ENCODE data around the gene SHOC1.
"Not testable (repeated sequence)": the region's sequence is repeated elsewhere in the genome, so short reads cannot be mapped to it uniquely, and the experiment has no call there.

SHOC1 gene

DNA sequence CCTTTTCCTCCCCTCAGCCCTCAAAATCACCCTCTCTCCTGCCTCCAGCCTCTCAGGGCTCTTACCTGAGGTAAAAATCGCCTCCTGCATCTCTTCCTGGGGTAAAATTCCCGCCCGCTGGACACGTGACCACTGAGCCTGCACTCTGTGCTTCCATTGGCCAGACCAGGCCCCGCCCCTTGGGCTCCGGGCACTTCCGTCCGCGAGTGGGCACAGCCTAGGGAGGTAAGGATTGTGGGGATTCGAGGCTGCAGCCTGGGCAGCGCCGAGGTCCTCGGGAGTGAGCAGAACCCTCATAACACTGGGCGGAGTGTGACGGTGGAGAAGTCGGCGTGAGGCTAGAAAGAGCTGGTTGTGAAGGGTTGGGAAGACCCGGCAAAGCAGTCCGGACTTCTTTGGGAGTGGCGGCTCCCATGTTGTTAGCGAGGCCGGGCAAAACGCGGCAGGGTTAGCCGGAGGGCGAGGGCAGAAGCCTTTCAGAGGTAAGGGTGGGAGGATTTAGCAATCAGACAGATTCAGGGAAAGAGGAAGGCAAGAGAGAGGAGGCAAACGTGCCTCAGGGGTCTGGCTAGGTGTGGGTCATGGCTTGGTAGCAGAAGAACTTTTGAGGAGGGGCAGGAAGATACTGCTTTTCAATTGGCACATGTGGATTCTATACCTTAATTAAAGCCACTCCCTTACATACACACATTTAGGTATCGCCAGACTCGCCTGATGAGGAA, at the start of gene SHOC1:
TSS of gene SHOC1 (minus strand) at position 103 of the 722 bp plus-strand sequence. CDS start 3,519 bp downstream, outside the sequence.
- no peak for DNase-seq (ENCODE audit: low read depth)

DNA sequence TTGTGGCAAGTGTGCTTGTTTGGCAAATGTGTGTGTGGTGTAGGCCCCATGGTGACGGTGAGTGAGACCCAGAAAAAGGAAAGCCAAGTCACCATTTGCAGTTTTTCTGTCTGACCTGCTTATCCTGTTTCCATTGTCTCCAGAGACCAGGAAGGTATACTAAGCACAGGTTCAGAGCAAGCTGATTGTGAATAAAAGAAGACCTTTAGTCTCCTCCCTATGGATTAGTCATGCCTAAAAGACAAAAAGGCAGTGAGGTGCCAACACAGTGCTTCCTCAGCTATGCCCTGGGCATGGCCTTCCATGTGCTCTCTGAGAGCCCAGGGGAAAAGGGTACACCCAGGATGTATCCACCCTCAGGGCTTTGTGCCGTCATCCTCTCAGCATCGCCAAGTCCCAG, 49.2 kb upstream of the SHOC1 start:
- no peak for DNase-seq (ENCODE audit: low read depth)

DNA sequence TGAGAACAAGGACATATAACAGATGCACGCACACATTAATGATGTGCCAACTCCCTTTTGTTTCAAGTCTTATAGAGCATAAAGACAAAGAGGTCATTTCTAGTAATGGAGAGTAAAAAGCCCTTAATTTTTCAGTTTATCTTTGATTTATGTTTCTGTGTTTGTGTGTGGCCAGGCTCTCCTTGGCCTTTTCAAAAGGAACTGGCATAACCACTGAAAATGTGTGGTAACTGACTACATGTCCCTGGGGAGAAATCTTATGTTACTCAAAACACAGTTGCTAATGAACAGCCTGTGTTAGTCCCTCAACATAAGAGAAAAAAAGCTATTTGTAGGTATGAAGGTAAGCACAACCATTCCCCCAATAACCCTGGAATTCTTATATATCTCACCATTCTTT, 47.6 kb upstream of the SHOC1 start:
- DNase-seq (ENCODE audit: low read depth) = no peak

DNA sequence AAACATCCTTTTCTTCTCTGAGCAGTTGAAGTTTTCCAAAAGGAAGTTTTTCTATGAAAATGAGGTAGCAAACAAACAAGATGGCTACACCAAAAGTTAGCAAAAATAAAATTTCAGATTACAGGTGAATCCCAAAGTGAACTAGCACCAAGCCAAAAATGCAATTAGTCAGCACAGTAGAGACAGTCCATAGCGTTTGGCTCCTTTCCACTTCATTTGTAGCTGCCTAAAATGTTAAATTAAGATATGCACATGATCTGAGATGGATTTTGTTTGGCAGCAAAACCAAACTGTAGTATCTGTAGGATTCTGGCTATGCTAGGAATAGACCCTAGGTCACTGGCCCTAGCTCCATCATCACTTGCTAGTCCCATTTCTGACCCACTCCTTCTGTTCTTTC, 45.7 kb upstream of the SHOC1 start:
- no peak for DNase-seq (ENCODE audit: low read depth)

GRCh38 chr9:111839987-111840386, 45.2 kb upstream of the SHOC1 start:
- no peak for DNase-seq (ENCODE audit: low read depth)

DNA sequence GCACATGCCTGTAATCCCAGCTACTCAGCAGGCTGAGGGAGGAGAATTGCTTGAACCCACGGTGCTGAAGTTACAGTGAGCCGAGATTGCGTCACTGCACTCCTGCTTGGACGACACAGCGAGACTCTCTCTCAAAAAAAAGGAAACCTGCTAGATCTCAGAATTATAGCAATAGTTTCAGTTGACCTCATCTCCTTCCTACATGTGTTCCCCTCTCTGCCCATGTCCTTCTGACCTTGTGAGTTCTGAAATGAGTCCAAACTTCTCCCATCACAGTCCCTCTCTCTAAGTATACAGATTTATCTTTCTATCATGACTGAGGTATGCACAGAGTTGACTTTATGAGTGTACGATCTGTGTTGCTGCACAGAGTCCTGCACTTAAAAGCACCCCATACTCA, 44.6 kb upstream of the SHOC1 start:
- DNase-seq (ENCODE audit: low read depth) = no peak

GRCh38 chr9:111838439-111838838, 43.7 kb upstream of the SHOC1 start:
- no peak for DNase-seq (ENCODE audit: low read depth)

DNA sequence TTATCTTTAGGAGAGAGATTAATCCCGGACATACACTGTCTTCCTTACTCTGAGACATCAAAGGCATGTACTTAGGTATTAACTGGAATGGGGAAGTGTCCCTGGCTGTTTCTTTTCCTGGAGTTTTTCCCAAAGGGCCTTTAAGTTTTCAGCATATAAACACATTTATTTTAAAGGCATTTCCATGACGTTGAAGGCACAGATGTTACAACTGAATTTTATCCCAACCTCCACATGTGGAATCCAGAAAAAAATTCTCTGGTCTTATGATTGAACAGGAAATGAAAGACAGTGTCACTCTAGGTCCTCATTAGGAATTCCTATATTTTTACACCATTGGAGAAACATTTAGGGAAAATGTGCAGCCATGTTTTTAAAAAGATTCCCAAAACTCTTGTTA, 41.6 kb upstream of the SHOC1 start:
- no peak for DNase-seq (ENCODE audit: low read depth)

DNA sequence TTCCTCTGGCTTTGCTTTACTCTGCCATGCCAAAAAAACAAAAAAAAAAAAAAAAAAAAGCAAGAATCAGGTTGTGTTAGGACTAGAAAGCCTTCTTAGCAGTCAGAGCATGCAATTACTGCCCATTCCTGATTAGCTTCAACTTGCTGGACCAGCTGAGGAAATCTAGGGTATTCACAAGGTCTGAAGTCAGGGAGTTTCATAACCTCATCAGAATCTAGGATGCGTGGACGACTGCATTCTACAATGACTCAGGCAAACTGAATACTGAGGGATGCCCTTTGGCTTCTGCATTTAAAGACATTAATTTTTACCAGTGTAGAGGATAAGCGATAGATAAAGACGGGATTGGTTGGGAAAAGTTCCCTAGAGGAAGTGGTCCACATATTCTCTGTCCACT, 39.2 kb upstream of the SHOC1 start:
- no peak for DNase-seq (ENCODE audit: low read depth)

GRCh38 chr9:111832449-111832848, 37.7 kb upstream of the SHOC1 start:
- DNase-seq (ENCODE audit: low read depth) = no peak

GRCh38 chr9:111831371-111832108, 36.8 kb upstream of the SHOC1 start:
- no peak for DNase-seq (ENCODE audit: low read depth)

DNA sequence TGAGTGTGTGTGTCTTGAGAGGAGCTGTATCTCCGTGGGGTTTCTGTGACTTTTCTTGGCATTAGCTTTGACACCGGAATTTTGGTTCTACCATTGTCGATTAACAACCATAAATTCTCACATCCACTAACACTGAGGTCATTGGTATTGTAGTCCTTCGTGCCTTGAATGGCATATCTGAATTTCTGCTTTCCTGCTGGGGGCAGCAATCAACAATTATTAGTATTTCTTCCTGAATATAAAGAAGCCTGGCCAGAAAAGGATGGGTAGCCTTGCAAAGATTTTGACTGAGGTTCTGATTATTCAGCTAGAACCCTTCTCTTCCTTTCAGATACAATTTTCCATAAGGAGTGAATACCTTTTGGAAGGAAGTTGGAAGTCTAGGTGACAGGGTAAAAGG, 33.5 kb upstream of the SHOC1 start:
- no peak for DNase-seq (ENCODE audit: low read depth)

GRCh38 chr9:111825468-111826145, 30.9 kb upstream of the SHOC1 start:
- DNase-seq (ENCODE audit: low read depth) = no peak

DNA sequence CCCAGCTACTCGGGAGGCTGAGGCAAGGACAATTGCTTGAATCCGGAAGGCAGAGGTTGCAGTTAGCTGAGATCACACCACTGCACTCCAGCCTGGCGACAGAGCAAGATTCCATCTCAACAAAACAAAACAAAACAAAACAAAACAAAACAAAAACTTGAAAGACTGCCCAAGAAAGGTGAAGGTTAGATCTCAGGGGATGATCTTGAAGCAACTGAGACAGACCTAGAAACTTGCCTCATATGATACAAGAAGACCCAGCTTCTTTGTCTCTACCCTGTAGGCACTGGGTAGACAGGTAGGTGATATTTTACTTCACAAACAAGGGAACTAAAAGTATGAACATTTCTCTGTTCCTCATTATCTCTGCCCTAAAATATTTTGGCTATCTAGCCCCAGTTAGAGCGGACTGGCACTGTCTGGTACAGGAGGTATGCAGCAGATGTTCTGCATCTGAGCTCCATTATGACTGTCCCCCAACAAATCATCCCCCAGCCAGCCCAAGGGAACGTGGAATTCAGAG, 26.3 kb upstream of the SHOC1 start:
- DNase-seq (ENCODE audit: low read depth) = no peak

GRCh38 chr9:111819360-111819759, 24.6 kb upstream of the SHOC1 start:
- DNase-seq (ENCODE audit: low read depth) = no peak

- no peak for DNase-seq (ENCODE audit: low read depth)
Observed at GRCh38 chr9:111815285-111816070, 20.7 kb upstream of the SHOC1 start.

DNA sequence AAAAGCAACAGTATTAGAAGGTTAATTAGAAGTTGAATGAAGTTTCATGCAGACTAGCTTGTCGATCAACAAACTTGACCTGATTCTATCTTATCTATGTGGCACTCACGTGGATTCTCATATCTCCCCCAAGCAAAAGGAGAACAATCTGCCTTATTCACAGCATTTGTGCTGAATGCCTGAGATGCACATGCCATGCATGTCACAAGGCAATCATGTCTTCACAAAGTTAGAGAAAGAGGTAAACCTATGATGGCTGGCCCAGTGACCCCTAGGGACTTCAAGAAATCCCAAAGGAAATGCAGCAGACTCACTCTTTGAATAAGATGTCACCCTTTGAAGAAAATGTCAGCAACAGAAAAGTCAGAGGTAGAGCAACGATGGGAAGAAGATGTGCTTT, 17.6 kb upstream of the SHOC1 start:
- DNase-seq (ENCODE audit: low read depth) = no peak

DNA sequence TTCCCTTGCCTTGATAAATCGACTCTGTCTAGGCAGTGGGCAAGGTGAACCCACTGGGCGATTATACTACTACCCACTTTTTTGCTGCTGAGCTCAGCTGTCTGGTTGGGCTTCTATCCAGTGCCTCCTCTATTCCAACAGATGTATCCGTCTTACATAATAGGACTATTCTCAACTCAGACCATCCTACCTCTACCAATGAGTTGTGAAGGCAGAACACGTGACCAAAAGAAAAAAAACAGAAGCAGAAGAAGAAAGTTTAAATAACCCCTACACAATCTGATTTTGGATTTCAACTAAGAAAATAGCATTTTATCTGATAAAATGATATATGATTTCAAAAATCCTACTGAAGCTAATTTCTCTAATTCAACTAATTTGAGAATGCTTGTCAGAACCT, 16.2 kb upstream of the SHOC1 start:
- DNase-seq (ENCODE audit: low read depth) = no peak

- DNase-seq (ENCODE audit: low read depth) = not testable (repeated sequence)
Observed at GRCh38 chr9:111810415-111810814, 15.7 kb upstream of the SHOC1 start.

GRCh38 chr9:111807197-111807596, 12.5 kb upstream of the SHOC1 start:
- DNase-seq (ENCODE audit: low read depth) = no peak

GRCh38 chr9:111806259-111806658, 11.5 kb upstream of the SHOC1 start:
- DNase-seq (ENCODE audit: low read depth) = no peak

GRCh38 chr9:111805830-111806241, 11.1 kb upstream of the SHOC1 start:
- no peak for DNase-seq (ENCODE audit: low read depth)
